ENCODE data around the gene L3MBTL3. TPM values are rescaled to one million over a fixed set of nuclear protein-coding genes. Genes with fewer than 3 reads are reported as not detected.

The L3MBTL3 gene
- total RNA-seq, 1 experiment from 2014 or later, result 13.7 TPM

GRCh38 chr6:130120731-130121130 lies 102.3 kb downstream of the L3MBTL3 start (continued):
- TF ChIP-seq FOXP4 (CRISPR knock-in tag; IDR thresholded peaks at IDR 0.05), result no peak

DNA sequence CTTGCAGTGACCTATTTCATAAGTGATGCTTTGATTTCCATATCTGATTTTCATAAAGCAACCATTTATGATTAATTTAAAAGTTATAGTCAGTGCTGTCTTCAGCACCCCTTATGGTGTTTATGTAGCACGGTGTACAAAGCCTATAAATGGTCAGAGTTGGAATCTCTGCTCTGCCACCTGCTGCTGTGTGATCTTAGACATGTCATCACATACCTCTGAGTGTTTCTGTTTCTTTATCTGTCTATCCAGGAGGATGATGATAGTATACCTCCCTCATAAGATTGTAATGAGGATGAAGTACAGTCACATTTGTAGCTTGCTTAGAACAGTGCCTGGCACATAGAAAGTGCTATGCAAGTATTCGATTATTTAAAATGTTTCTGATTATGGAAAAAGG lies 103.9 kb downstream of the L3MBTL3 start:
- H3K36me3 Mint-ChIP-seq, result no peaks in the 10 kb centered on the region
- ChIA-PET CTCF (no interaction called here), POLR2A (no interaction called here)
- H3K27ac Mint-ChIP-seq, result no peak overlapping the region
- H3K4me3 Mint-ChIP-seq, result no peak overlapping the region
- no peaks in the 10 kb centered on the region for H3K27me3 Mint-ChIP-seq (ENCODE audit: low read depth)
- no peaks in the 10 kb centered on the region for H3K9me3 Mint-ChIP-seq
- ATAC-seq, result no peak
- TF ChIP-seq SP1 (CRISPR knock-in tag; conservative IDR thresholded peaks at IDR 0.05) (no peak), AFF4 (CRISPR knock-in tag; IDR thresholded peaks at IDR 0.05; ENCODE audit: borderline replicate concordance) (no peak), ZNF263 (CRISPR knock-in tag; IDR thresholded peaks at IDR 0.05; ENCODE audit: low read depth) (no peak), EMX1 (CRISPR knock-in tag; IDR thresholded peaks at IDR 0.05) (no peak), FOXP4 (CRISPR knock-in tag; IDR thresholded peaks at IDR 0.05) (no peak), RORB (CRISPR knock-in tag; IDR thresholded peaks at IDR 0.05) (no peak), HMGA2 (CRISPR knock-in tag; IDR thresholded peaks at IDR 0.05) (no peak), JUN (CRISPR knock-in tag; IDR thresholded peaks at IDR 0.05) (no peak), NFYB (CRISPR knock-in tag; conservative IDR thresholded peaks at IDR 0.05; ENCODE audit: low read depth) (no peak), ZNF317 (CRISPR knock-in tag; IDR thresholded peaks at IDR 0.05; ENCODE audit: borderline replicate concordance, low read depth) (no peak), GTF2I (CRISPR knock-in tag; conservative IDR thresholded peaks at IDR 0.05) (no peak), ATF1 (CRISPR knock-in tag; IDR thresholded peaks at IDR 0.05) (no peak), NR1H2 (CRISPR knock-in tag; IDR thresholded peaks at IDR 0.05) (no peak), MYBL2 (CRISPR knock-in tag; IDR thresholded peaks at IDR 0.05) (no peak)
- TF ChIP-seq, protein P1, sequence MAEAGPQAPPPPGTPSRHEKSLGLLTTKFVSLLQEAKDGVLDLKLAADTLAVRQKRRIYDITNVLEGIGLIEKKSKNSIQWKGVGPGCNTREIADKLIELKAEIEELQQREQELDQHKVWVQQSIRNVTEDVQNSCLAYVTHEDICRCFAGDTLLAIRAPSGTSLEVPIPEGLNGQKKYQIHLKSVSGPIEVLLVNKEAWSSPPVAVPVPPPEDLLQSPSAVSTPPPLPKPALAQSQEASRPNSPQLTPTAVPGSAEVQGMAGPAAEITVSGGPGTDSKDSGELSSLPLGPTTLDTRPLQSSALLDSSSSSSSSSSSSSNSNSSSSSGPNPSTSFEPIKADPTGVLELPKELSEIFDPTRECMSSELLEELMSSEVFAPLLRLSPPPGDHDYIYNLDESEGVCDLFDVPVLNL (CRISPR knock-in tag; IDR thresholded peaks at IDR 0.05; ENCODE audit: borderline replicate concordance, low read depth), result no peak
- H3K4me1 Mint-ChIP-seq, result peaks cover 10% of the 10 kb centered on the region
- no peak for DNase-seq (ENCODE audit: low spot score)

DNA sequence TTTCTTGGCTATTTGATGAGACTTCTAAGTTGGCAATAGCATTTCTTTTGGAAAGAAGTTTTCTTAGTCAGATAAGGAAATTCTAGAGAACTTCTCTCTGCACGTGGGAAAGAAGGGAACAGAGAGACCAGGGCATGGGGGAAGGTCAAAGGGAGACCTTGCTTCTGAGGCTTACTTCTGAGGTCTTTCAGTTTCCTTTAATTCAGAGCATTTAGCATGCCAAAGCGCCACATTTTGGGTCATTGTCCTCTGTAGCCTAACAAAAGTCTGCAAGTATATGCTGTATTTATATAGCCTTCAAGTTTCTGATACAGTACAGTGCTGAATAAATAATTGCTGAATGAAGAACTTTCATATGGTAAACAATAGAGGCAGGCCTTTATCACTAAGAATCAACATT lies 108.8 kb downstream of the L3MBTL3 start:
- POLR2A ChIA-PET, result interaction anchor here (0.5 kb wide), 1 partner anchor 168 kb away, joined by 10 read pairs; no protein-coding TSS in a partner anchor
- ATAC-seq, result no peak
- no peaks in the 10 kb centered on the region for H3K36me3 Mint-ChIP-seq
- DNase-seq (ENCODE audit: low spot score), result no peak
- H3K4me1 Mint-ChIP-seq, result peaks cover 28% of the 10 kb centered on the region
- CTCF ChIA-PET, result no interaction called here
- no peak overlapping the region for H3K27ac Mint-ChIP-seq
- TF ChIP-seq NR1H2 (CRISPR knock-in tag; IDR thresholded peaks at IDR 0.05), result no peak
- no peak for TF ChIP-seq ZBTB21 (CRISPR knock-in tag; IDR thresholded peaks at IDR 0.05; ENCODE audit: borderline replicate concordance)
- no peak for TF ChIP-seq ZNF121 (CRISPR knock-in tag; IDR thresholded peaks at IDR 0.05)
- TF ChIP-seq TCF7 (CRISPR knock-in tag; IDR thresholded peaks at IDR 0.05; ENCODE audit: low read depth), result no peak
- no peaks in the 10 kb centered on the region for H3K9me3 Mint-ChIP-seq
- H3K4me3 Mint-ChIP-seq, result no peak overlapping the region
- no peaks in the 10 kb centered on the region for H3K27me3 Mint-ChIP-seq (ENCODE audit: low read depth)
